ENCODE measurements around the gene PAXIP1.

Gene PAXIP1

DNA sequence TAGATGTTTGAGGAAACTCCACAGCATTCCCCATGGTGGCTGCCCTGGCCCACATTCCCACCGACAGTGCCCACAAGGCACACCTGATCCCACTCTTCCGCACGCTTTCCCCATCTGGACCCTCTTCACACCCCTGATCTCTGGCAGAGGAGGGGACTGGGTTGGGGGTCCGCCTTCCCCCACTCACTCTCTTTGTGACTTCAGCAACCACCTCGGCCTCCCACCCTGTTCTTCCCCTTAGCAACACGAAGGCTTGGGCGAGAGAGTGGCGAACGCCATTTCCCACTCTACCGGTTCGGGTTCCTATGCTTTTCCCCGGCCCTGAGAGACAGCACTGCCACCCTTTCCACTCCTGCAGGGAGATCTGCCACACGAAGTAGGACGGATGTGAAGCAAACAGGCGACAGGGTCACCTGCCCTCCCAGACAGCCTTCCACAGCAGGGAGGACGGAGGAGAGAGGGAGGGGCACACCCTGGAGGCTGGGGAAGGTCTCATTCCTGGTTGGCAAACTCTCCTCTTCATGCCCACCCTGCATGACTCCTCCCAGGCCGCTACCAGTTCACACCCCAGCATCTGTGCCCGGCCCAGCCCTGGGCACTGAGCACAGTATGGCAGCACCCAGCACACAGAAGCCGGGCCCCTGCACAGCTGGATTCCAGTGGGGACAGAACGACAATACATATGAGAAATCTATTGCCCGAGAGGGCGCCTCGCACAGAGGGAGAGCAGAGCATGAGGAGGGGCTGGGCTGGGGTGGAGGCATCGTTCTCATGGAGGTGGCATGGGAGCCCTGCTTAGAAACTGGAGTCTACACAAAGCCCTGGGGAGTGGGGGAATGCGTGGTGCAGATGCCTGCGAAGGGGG lies 93.5 kb downstream of the PAXIP1 start:
- DNase-seq (ENCODE audit: low spot score): no peak
- TF ChIP-seq, protein P1, sequence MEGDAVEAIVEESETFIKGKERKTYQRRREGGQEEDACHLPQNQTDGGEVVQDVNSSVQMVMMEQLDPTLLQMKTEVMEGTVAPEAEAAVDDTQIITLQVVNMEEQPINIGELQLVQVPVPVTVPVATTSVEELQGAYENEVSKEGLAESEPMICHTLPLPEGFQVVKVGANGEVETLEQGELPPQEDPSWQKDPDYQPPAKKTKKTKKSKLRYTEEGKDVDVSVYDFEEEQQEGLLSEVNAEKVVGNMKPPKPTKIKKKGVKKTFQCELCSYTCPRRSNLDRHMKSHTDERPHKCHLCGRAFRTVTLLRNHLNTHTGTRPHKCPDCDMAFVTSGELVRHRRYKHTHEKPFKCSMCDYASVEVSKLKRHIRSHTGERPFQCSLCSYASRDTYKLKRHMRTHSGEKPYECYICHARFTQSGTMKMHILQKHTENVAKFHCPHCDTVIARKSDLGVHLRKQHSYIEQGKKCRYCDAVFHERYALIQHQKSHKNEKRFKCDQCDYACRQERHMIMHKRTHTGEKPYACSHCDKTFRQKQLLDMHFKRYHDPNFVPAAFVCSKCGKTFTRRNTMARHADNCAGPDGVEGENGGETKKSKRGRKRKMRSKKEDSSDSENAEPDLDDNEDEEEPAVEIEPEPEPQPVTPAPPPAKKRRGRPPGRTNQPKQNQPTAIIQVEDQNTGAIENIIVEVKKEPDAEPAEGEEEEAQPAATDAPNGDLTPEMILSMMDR (IDR thresholded peaks at IDR 0.05; ENCODE audit: borderline replicate concordance, control extremely low read depth, extremely low read depth, insufficient read depth, missing control alignments): no peak
- in situ Hi-C loops (cut with MboI; ENCODE audit: low sequenced_read_pairs, unreplicated experiment): loop anchor here (25.0 kb wide), 1 partner anchor 628 kb away; the partner anchor contains the start of gene CNPY1

DNA sequence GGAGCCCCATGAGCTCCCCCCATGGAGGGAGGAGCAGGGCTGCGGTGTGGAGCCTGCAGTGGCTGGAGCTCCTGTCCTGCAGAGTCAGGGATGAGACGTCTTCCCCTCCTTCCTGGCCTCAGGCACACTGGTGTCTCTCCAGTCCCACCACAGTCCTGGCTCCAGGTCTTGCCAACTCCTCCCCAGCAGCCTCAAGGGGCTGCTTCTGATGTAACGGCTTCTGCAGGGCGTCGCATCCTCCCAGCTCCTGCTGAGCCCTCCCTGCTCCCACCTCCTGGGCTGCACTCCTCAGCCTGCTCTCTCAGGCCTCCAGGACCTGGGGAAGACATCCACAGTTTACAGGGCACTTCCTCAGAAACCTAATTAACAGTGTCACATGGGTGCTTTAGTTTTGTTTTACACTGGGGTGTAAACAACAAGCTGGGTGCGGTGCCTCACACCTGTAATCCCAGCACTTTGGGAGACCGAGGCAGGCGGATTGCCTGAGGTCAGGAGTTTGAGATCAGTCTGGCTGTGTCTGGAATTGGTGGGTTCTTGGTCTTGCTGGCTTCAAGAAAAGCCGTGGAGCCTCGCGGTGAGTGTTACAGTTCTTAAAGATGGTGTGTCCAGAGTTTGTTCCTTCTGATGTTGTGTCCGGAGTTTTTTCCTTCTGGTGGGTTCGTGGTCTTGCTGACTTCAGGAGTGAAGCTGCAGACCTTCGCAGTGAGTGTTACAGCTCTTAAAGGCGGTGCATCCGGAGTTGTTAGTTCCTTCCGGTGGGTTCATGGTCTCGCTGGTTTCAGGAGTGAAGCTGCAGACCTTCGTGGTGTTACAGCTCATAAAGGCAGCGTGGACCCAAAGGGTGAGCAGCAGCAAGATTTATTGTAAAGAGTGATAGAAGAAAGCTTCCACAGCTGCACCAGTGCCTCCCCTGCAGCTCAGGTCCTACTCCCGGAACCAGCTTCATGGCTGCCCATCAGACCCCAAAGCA lies 95.0 kb downstream of the PAXIP1 start:
- TF ChIP-seq, protein P1 (IDR thresholded peaks at IDR 0.05; ENCODE audit: borderline replicate concordance, control extremely low read depth, extremely low read depth, insufficient read depth, missing control alignments): no peak
- DNase-seq (ENCODE audit: low spot score): no peak
- in situ Hi-C loops (cut with MboI; ENCODE audit: low sequenced_read_pairs, unreplicated experiment): loop anchor here (25.0 kb wide), 1 partner anchor 629 kb away; the partner anchor contains the start of gene CNPY1

DNA sequence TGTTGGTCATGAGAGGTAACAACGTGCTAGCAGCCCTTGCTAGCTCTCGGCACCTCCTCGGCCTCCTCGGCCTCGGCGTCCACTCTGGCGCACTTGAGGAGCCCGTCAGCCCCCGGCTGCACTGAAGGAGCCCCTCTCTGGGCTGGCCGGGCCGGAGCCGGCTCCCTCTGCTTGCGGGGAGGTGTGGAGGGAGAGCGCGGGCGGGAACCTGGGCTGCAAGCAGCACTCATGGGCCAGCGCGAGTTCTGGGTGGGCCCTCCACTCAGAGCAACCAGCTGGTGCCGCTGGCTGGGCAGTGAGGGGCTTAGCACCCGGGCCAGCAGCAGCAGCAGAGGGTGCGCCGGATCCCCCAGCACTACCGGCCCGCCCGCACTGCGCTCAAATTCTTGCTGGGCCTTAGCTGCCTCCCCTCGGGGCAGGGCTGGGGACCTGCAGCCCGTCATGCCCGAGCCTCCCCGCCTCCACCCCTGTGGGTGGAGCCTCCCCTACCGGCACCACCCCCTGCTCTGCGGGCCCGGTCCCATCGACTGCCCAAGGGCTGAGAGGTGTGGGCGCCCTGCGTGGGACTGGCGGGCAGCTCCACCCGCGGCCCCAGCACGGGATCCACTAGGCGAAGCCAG lies 96.1 kb downstream of the PAXIP1 start:
- in situ Hi-C loops (cut with MboI; ENCODE audit: low sequenced_read_pairs, unreplicated experiment): loop anchor here (25.0 kb wide), 1 partner anchor 630 kb away; the partner anchor contains the start of gene CNPY1
- TF ChIP-seq, protein P1 (IDR thresholded peaks at IDR 0.05; ENCODE audit: borderline replicate concordance, control extremely low read depth, extremely low read depth, insufficient read depth, missing control alignments): no peak

DNA sequence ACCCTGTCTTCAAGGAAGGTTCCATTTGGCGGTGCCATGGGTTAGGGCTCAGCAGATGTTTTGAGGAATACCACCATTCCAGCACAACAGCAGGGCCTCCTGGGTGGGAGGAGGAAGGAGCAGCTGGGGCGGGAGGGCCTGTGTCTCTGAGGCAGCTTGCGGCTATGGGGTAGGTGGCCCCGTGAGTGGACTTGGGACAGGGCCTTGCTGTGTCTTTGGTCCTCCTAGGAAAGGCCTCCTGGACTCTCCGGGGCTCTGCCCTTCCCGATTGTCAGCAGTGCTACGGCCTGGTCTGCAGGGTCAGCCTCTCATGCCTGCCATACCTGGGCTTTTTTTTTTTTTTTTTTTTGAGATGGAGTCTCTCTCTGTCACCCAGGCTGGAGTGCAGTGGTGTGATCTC lies 96.7 kb downstream of the PAXIP1 start:
- in situ Hi-C loops (cut with MboI; ENCODE audit: low sequenced_read_pairs, unreplicated experiment): loop anchor here (25.0 kb wide), 1 partner anchor 631 kb away; the partner anchor contains the start of gene CNPY1
- DNase-seq (ENCODE audit: low spot score): no peak
- TF ChIP-seq, protein P1 (IDR thresholded peaks at IDR 0.05; ENCODE audit: borderline replicate concordance, control extremely low read depth, extremely low read depth, insufficient read depth, missing control alignments): no peak

More for the DNA sequence above, 96.1 kb downstream of the PAXIP1 start:
- no peak for DNase-seq (ENCODE audit: low spot score)

DNA sequence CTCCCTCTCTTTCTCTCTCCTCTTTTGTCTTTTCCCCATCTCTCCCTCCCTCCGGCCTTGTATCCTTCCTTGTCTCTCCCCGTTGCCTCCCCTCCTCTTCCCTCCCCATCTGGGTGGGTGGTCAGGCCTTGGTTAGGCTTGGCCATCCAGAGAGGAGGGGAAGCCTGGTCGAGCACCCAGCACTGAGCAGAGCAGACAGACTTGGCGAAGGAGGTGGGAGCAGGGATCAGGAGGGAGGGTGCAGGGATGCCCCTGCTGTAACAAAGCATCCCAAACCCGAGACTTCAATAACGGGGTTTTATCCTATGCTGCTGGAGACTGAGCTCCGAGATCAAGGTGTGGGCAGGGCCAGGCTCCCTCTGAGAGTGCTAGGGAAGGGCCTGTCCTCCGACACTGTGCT lies 97.3 kb downstream of the PAXIP1 start:
- TF ChIP-seq, protein P1 (IDR thresholded peaks at IDR 0.05; ENCODE audit: borderline replicate concordance, control extremely low read depth, extremely low read depth, insufficient read depth, missing control alignments): no peak
- no peak for DNase-seq (ENCODE audit: low spot score)
- in situ Hi-C loops (cut with MboI; ENCODE audit: low sequenced_read_pairs, unreplicated experiment): loop anchor here (25.0 kb wide), 1 partner anchor 632 kb away; the partner anchor contains the start of gene CNPY1

Measured in GM13976 (cell line).